HepG2 (cell line): ENCODE results near the gene EMC8. TPM values are rescaled to one million over a fixed set of nuclear protein-coding genes. Genes with fewer than 3 reads are reported as not detected.

ENCODE experiments used
- microRNA counts: library from miRNA; unstranded; fragments of <30 nt; microRNA quantifications from one replicate; lab custom pipeline; 2015
- microRNA-seq: library from miRNA; unstranded; fragments of <30 nt; microRNA quantifications from one replicate; pipeline ENCODE4, GENCODE V29; 2020
- polyA plus RNA-seq, 8 experiments: library from polyadenylated mRNA; depleted of rRNA in 3 of 8; stranded (reverse) in 7 of 8; unstranded in 1 of 8; fragments of >200 nt; fragmentation: Illumina TruSeq in 4 of 8; extraction: Trizol in 4 of 8; gene quantifications; 2 replicates each; pipeline versions ENCODE4 v1.2.1 to v1.2.3, GENCODE V29; 2011 to 2016; ENCODE audit warnings: low read depth in 4 of 8, missing spikeins in 1 of 8, mixed read lengths in 1 of 8; ENCODE audit not compliant: insufficient read depth in 1 of 8
- small RNA-seq, 3 experiments: library from RNA; depleted of rRNA; stranded (forward); fragments of <200 nt; gene quantifications; one replicate each; pipeline ENCODE3, GENCODE V24; 2012; ENCODE audit warnings: low read depth in 2 of 3, low replicate concordance in 1 of 3; ENCODE audit not compliant: insufficient read length in 3 of 3, insufficient read depth in 2 of 3
- total RNA-seq, 5 experiments: library from RNA; depleted of rRNA; stranded (reverse); fragments of >200 nt; fragmentation: Illumina TruSeq; extraction: Trizol; gene quantifications; 2 replicates each; pipeline ENCODE4 v1.2.3, GENCODE V29; 2016; ENCODE audit warnings: low read depth in 1 of 5

Gene EMC8
- total and polyA plus RNA-seq, 2 of the 13 experiments (the other 11 are each of a cell fraction or from before 2014, with no cell fraction given) = 55.0 to 76.0 TPM

MicroRNAs encoded within 50 kb of the gene (microRNA counts, 767-probe panel; counts per million panel counts)
- not detected for microRNA hsa-miR-1910 (lab: Ali Mortazavi, UCI)

Small RNA genes within 50 kb of the gene (microRNA-seq; reads per million reads assigned to microRNA genes)
- gene MIR1910 = 0.68 reads per million

Small RNA genes within 50 kb of the gene (small RNA-seq; reads per million reads assigned to genes)
- 0 reads per million in 3 experiments for gene RNU1-103P

Other genes with a start within 250 kb of the EMC8 start
- 16.1 and 19.5 TPM in 2 replicates for gene GSE1, start 186.2 kb downstream of the EMC8 start, total RNA-seq (2016; rRNA removed; fragmentation: Illumina TruSeq; extraction: Trizol)
- gene GSE1, start 186.2 kb downstream of the EMC8 start, polyA plus RNA-seq (2011; rRNA removed) = 31.2 and 37.7 TPM in 2 replicates
- 48.3 and 61.7 TPM in 2 replicates for gene GINS2, start 110.6 kb downstream of the EMC8 start, total RNA-seq (2016; rRNA removed; fragmentation: Illumina TruSeq; extraction: Trizol)
- gene GINS2, start 110.6 kb downstream of the EMC8 start, polyA plus RNA-seq (2011; rRNA removed) = 7.7 and 10.6 TPM in 2 replicates
- gene C16orf74, start 48.4 kb downstream of the EMC8 start, total RNA-seq (2016; rRNA removed; fragmentation: Illumina TruSeq; extraction: Trizol) = 0.13 TPM in 1 of 2 replicates, not detected in the other
- gene C16orf74, start 48.4 kb downstream of the EMC8 start, polyA plus RNA-seq (2011; rRNA removed) = 0.26 and 0.29 TPM in 2 replicates
- 631 and 658 TPM in 2 replicates for gene COX4I1, start 151 bp upstream of the EMC8 start, total RNA-seq (2016; rRNA removed; fragmentation: Illumina TruSeq; extraction: Trizol)
- gene COX4I1, start 151 bp upstream of the EMC8 start, polyA plus RNA-seq (2011; rRNA removed) = 838 and 902 TPM in 2 replicates
- gene IRF8, start 99.6 kb upstream of the EMC8 start, total RNA-seq (2016; rRNA removed; fragmentation: Illumina TruSeq; extraction: Trizol) = not detected in 2 replicates
- not detected in 2 replicates for gene IRF8, start 99.6 kb upstream of the EMC8 start, polyA plus RNA-seq (2011; rRNA removed)